GM19035 (cell line): ENCODE results near the gene EHMT1.
A peak's percentile ranks its signal among the peaks of the same experiment; 100 is the strongest.
"Not testable (repeated sequence)": the region's sequence is repeated elsewhere in the genome, so short reads cannot be mapped to it uniquely, and the experiment has no call there.

Source experiments
- ATAC-seq: cut with Tn5 transposase; IDR thresholded peaks from one replicate; pipeline ENCODE4 v1.9.1; 2021; ENCODE audit not compliant: unreplicated experiment

The EHMT1 gene

GRCh38 chr9:137590469-137591383 lies 28.1 kb upstream of the EHMT1 start, which contains the start of gene ZMYND19:
Gene ZMYND19, minus strand, starts transcription at chr9:137590512. Its CDS starts 249 bp downstream, at chr9:137590263.
- peak; percentile 81 for ATAC-seq

- no peak for ATAC-seq
Observed at GRCh38 chr9:137592767-137593166, 26.0 kb upstream of the EHMT1 start.

- ATAC-seq, result no peak
Observed at GRCh38 chr9:137593176-137593575, 25.6 kb upstream of the EHMT1 start.

- ATAC-seq, result not testable (repeated sequence)
Observed at GRCh38 chr9:137596577-137596976, 22.2 kb upstream of the EHMT1 start.

- ATAC-seq, result no peak
Observed at GRCh38 chr9:137598943-137599342, 19.9 kb upstream of the EHMT1 start.

- no peak for ATAC-seq
Observed at GRCh38 chr9:137602661-137603060, 16.1 kb upstream of the EHMT1 start.

GRCh38 chr9:137603879-137604278 lies 14.9 kb upstream of the EHMT1 start:
- ATAC-seq, result no peak

- ATAC-seq, result no peak
Observed at GRCh38 chr9:137604345-137605086, 14.3 kb upstream of the EHMT1 start.

GRCh38 chr9:137605121-137606004 lies 13.4 kb upstream of the EHMT1 start, which contains the start of gene ARRDC1:
Gene ARRDC1, plus strand, starts transcription at chr9:137605686. Its CDS starts 32 bp downstream, at chr9:137605718.
- ATAC-seq, result peak; percentile 75

GRCh38 chr9:137606005-137606621 lies 12.7 kb upstream of the EHMT1 start:
- peak; percentile 23 for ATAC-seq

GRCh38 chr9:137606734-137607138 lies 12.1 kb upstream of the EHMT1 start:
- ATAC-seq, result no peak

GRCh38 chr9:137607141-137607857 lies 11.5 kb upstream of the EHMT1 start:
- ATAC-seq, result no peak

- no peak for ATAC-seq
Observed at GRCh38 chr9:137610944-137611343, 7.9 kb upstream of the EHMT1 start.

GRCh38 chr9:137611623-137612609 lies 6.9 kb upstream of the EHMT1 start:
- ATAC-seq, result no peak

GRCh38 chr9:137612741-137613142 lies 6.1 kb upstream of the EHMT1 start:
- no peak for ATAC-seq

- no peak for ATAC-seq
Observed at GRCh38 chr9:137613259-137613658, 5.5 kb upstream of the EHMT1 start.

- no peak for ATAC-seq
Observed at GRCh38 chr9:137613738-137614523, 4.9 kb upstream of the EHMT1 start.
